Stimulated activated naive CD8-positive, alpha-beta T cell treated with anti-CD3 and anti-CD28 coated beads, Interleukin-15, amount 100 ng/mL, for 72 hours (primary cell): ENCODE measurements around the gene BIN2.
"Not testable (repeated sequence)": the region's sequence is repeated elsewhere in the genome, so short reads cannot be mapped to it uniquely, and the experiment has no call there.

Experiments used
- ATAC-seq: fragments of 150-1000 bp; cut with Tn5 transposase; 2 replicates; pipeline ENCODE4 v1.10.0; 2021; ENCODE audit warnings: mild to moderate bottlenecking, moderate library complexity
- DNase-seq, 2 donors: peaks; one replicate each; pipeline ENCODE4 v3.0.0; 2021 to 2022
- H3K27ac Mint-ChIP-seq, 2 donors: one replicate each; pipeline ENCODE4 v1.8.0; 2022; ENCODE audit warnings: mild to moderate bottlenecking in 2 of 2, mixed read lengths in 2 of 2, moderate library complexity in 2 of 2
- H3K27me3 Mint-ChIP-seq: one replicate; pipeline ENCODE4 v1.8.0; 2022; ENCODE audit warnings: mixed read lengths
- H3K4me1 Mint-ChIP-seq: one replicate; pipeline ENCODE4 v1.8.0; 2022; ENCODE audit warnings: mild to moderate bottlenecking, mixed read lengths
- H3K4me3 Mint-ChIP-seq, 2 donors: one replicate each; pipeline ENCODE4 v1.8.0; 2022; ENCODE audit warnings: mild to moderate bottlenecking in 2 of 2, mixed read lengths in 2 of 2, moderate library complexity in 1 of 2
- H3K9me3 Mint-ChIP-seq, 2 donors: one replicate each; pipeline ENCODE4 v1.8.0; 2022; ENCODE audit warnings: mixed read lengths in 2 of 2

The BIN2 gene

GRCh38 chr12:51300768-51301167 lies 23.2 kb downstream of the BIN2 start:
- not testable (repeated sequence) for H3K27me3 Mint-ChIP-seq, DNase-seq, H3K4me3 Mint-ChIP-seq, H3K4me1 Mint-ChIP-seq, H3K9me3 Mint-ChIP-seq, ATAC-seq
- peak overlapping the region in 1 of 2 donors; percentile 40 for H3K27ac Mint-ChIP-seq

GRCh38 chr12:51295651-51296050 lies 28.3 kb downstream of the BIN2 start:
- Mint-ChIP-seq H3K27ac (no peak overlapping the region), H3K27me3 (no peaks in the 10 kb centered on the region)

GRCh38 chr12:51294097-51294496 lies 29.9 kb downstream of the BIN2 start:
- H3K4me3 Mint-ChIP-seq, DNase-seq, H3K9me3 Mint-ChIP-seq, H3K27me3 Mint-ChIP-seq, ATAC-seq: not testable (repeated sequence)
- Mint-ChIP-seq H3K4me1 (peaks cover 25% of the 10 kb centered on the region), H3K27ac (peak overlapping the region in 1 of 2 donors; percentile 26)

More at GRCh38 chr12:51295651-51296050, 28.3 kb downstream of the BIN2 start:
- Mint-ChIP-seq H3K4me1 (peaks cover 25% of the 10 kb centered on the region), H3K4me3 (no peak overlapping the region), H3K9me3 (no peaks in the 10 kb centered on the region)
- DNase-seq (no peak), ATAC-seq (no peak)

DNA sequence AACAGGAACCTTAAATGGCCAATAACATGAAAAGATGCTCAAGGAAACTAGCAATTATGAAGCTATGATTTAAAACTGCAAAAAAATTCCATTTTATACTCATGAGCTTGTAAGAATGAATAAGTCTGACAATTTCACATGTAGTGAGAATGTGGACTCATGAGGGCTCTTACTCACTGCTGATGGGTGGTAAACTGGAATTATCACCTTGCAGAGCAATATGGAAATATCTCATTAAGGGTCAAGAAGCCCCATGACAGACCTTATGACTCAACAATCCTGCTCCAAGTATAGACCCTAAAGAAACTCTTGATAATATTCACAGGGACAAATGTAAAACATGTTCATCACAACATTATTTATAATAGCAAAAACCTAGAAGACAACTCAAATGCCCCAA lies 30.3 kb downstream of the BIN2 start:
- Mint-ChIP-seq H3K27me3 (no peaks in the 10 kb centered on the region), H3K27ac (peak overlapping the region; percentile 26 to 92), H3K9me3 (no peaks in the 10 kb centered on the region), H3K4me3 (no peak overlapping the region), H3K4me1 (peaks cover 25% of the 10 kb centered on the region)
- peak; percentile 74 for ATAC-seq
- no peak for DNase-seq

GRCh38 chr12:51291603-51292513 lies 32.1 kb downstream of the BIN2 start:
- H3K4me3 Mint-ChIP-seq, DNase-seq, H3K9me3 Mint-ChIP-seq, H3K27me3 Mint-ChIP-seq, ATAC-seq: not testable (repeated sequence)
- Mint-ChIP-seq H3K4me1 (peaks cover 25% of the 10 kb centered on the region), H3K27ac (peak overlapping the region in 1 of 2 donors; percentile 71)

DNA sequence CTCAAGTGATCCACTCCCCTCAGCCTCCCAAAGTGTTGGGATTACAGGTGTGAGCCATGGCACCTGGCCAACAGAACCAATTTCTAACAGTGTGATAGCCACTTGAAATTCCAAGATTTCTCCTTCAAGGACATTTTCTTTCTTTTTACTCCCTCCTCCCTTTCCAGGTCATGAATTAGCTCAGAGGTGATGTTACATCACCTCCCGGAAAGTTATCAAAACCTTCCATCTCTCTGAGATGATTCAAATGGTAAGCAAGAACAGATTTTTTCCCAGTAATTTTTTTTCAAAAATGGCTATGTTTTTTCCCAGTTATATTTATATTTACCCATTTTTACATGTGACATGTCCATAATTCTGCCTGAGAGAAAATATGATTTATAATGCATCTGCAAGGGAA lies 38.1 kb downstream of the BIN2 start:
- H3K4me3 Mint-ChIP-seq = no peak overlapping the region
- no peaks in the 10 kb centered on the region for H3K27me3 Mint-ChIP-seq
- DNase-seq (no peak), ATAC-seq (no peak)
- peaks cover 6% of the 10 kb centered on the region for H3K4me1 Mint-ChIP-seq
- no peak overlapping the region for H3K27ac Mint-ChIP-seq
- H3K9me3 Mint-ChIP-seq = no peaks in the 10 kb centered on the region

DNA sequence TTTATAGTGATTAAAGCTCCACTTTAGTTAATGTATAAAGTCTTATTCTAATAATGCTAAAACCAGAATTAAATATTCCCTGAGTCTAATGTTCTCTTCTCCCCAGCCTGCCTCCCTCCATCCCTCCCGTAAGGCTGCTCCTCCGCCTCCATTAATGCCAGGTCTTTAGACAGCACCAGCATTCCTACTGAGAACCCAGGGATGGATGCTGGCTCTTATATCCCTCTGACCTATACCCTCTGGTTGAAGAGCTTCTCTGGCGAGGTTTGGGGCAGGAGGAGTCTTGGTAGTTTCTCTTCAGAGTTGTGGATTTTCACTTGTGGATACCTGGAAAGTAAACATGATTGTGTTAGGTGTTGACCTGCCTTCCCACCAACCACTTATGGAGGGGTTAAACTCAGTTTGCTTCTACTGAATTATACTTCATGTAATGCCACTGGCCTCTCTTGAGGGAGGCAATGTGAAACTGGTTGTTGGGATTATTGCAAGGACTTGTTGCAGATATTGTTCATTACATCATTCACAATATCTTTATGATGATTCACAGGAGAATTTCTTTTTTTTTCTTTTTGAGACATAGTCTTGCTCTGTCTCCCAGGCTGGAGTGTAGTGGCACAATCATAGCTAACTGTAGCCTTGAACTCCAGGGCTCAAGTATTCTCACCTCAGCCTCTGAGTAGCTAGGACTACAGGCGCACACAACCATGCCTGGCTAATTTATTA lies 42.6 kb downstream of the BIN2 start:
- Mint-ChIP-seq H3K27me3 (no peaks in the 10 kb centered on the region), H3K4me3 (no peak overlapping the region), H3K4me1 (peaks cover 11% of the 10 kb centered on the region), H3K9me3 (no peaks in the 10 kb centered on the region), H3K27ac (peak overlapping the region in 1 of 2 donors; percentile 3)
- no peak for ATAC-seq
- DNase-seq = no peak

DNA sequence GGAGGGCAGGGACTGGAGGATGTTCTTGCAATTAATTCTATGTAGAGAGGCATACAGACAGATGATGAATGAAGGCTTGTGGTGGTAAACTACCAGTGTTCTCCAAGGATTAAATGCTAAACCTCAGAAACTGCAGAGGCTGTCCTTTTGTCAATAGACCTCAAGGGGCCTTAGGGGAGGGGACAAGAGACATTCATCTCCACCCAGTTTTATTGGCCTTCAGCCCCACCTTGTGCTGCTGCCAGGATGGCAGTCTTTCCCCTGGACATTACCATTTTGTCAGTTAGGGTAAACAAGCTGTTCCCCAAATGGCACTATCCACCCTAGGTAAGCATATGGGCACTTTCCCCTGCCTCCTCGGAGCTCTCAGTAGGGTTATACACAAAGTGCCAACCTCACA lies 48.9 kb downstream of the BIN2 start:
- Mint-ChIP-seq H3K9me3 (no peaks in the 10 kb centered on the region), H3K27ac (peak overlapping the region in 1 of 2 donors; percentile 25), H3K4me1 (peaks cover 15% of the 10 kb centered on the region), H3K27me3 (peaks cover 12% of the 10 kb centered on the region), H3K4me3 (no peak overlapping the region)
- no peak for DNase-seq
- ATAC-seq = no peak

GRCh38 chr12:51272810-51273209 lies 51.2 kb downstream of the BIN2 start:
- Mint-ChIP-seq H3K27me3 (peaks cover 23% of the 10 kb centered on the region), H3K4me1 (peaks cover 24% of the 10 kb centered on the region)
- H3K4me3 Mint-ChIP-seq, H3K9me3 Mint-ChIP-seq, ATAC-seq, DNase-seq, H3K27ac Mint-ChIP-seq: not testable (repeated sequence)

GRCh38 chr12:51270951-51271518 lies 52.9 kb downstream of the BIN2 start:
- no peak for DNase-seq
- H3K4me1 Mint-ChIP-seq = peaks cover 24% of the 10 kb centered on the region
- peak; percentile 38 for ATAC-seq
- no peak overlapping the region for H3K27ac Mint-ChIP-seq
- H3K4me3 Mint-ChIP-seq = peak overlapping the region; percentile 86 to 91
- H3K9me3 Mint-ChIP-seq = no peaks in the 10 kb centered on the region
- peaks cover 23% of the 10 kb centered on the region for H3K27me3 Mint-ChIP-seq

DNA sequence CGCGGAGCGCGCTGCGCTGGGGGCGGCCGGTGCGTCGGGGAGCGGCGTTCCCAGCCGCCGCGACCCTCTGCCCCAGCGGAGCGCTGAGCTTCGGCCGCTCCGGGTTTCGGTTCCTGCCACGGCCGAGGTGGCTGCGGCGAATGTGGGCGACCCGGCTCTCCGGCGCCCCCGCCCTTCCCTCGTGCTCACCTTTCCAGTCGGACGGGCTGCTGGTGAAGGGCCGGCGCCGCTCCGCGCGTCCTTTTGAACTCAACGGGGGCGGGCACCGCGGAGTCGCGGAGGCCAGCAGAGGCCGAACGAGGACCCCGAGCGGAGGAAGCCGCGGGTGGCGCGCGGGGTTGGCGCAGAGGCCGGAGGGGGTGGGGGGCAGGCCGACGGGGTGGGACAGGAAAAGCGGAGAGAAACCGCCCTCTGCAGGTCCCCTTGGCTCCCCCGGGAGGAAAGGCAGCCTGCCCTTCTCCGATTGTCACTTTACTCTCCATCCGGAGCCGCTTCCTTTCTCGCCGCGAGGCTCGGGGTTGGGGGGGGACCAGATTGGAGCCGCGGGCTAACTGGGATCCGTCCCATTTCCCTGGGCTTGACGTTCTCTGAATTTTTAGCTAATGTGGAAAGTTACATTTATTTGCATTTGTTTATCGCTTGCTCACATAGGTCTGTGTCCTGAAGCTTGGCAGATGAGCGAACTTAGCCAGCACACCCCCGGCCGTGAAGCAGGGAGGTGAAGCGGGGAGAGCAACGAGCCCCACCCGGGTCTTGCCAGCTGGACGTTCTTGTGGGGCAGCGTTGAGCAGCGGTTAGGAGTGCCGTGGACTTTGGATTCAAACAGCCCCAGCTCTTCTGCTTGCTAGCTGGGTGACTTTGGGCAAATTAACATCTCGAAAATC lies 53.7 kb downstream of the BIN2 start, which contains the start of gene SMAGP:
Gene SMAGP (minus strand): TSS at position 349 of the 884 bp plus-strand sequence. CDS start 1,137 bp downstream, outside the sequence.
- DNase-seq = peak; percentile 51 to 57
- H3K27me3 Mint-ChIP-seq = peaks cover 23% of the 10 kb centered on the region
- ATAC-seq = peak; percentile 66
- peak within 1 kb of the TSS in 1 of 2 donors; percentile 78 for H3K27ac Mint-ChIP-seq
- peaks cover 29% of the 10 kb centered on the region for H3K4me1 Mint-ChIP-seq
- no peaks in the 10 kb centered on the region for H3K9me3 Mint-ChIP-seq
- peak within 1 kb of the TSS; percentile 86 to 91 for H3K4me3 Mint-ChIP-seq

DNA sequence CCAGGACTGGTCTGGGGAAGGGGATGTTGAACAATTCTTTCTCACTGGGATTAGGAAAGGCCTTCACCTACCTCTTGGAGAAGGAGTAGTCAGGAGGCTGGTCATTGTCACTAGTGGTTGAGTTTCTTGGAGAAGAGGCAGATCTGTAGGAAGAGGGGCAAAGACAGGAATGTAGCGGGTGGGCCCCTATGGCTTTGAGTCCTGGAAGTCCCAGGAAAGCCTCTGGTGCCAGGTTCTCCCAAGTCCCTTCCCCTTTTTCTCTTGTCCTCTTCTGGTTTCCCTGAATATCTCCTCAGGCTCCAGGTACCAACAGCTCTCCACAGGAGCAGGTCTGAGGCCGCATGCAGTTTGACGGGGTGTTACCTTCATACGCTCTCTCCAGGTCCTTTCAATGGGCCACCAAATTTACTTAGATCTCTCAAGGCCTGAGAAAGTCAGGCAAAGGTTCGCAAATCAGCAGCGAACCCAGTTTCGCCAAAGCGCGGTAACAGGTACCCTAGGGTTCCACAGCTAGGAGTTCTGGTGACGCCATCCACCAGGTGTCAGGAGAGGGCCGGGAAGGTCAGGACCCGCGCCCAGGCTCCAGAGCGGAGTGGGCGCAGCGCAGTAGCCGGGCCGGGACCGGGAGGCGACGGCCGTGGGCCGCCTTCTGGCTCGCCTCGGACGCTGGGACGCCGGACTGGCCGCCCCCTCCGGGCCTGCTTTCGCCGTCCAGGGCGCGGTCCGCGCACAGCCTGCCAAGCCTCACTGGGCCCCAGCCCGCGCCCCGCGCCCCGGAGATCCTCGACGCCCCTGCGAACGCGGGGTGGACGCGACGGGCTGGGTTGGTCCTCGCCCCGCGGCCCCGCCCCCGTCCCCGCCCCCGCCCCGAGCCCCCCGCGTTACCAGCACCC lies 54.6 kb downstream of the BIN2 start:
- H3K4me1 Mint-ChIP-seq = peaks cover 38% of the 10 kb centered on the region
- peak overlapping the region in 1 of 2 donors; percentile 44 for H3K27ac Mint-ChIP-seq
- peaks cover 23% of the 10 kb centered on the region for H3K27me3 Mint-ChIP-seq
- peak overlapping the region; percentile 77 to 81 for H3K4me3 Mint-ChIP-seq
- H3K9me3 Mint-ChIP-seq = no peaks in the 10 kb centered on the region
- ATAC-seq (peak; percentile 72), DNase-seq (peak; percentile 43 to 52)

- DNase-seq (no peak), ATAC-seq (peak; percentile 90)
- Mint-ChIP-seq H3K9me3 (no peaks in the 10 kb centered on the region), H3K4me3 (peak overlapping the region in 1 of 2 donors; percentile 16), H3K27ac (no peak overlapping the region), H3K27me3 (peaks cover 11% of the 10 kb centered on the region), H3K4me1 (peaks cover 34% of the 10 kb centered on the region)
Measured at GRCh38 chr12:51265024-51265423, 59.0 kb downstream of the BIN2 start.

GRCh38 chr12:51264297-51264696 lies 59.7 kb downstream of the BIN2 start:
- peaks cover 7% of the 10 kb centered on the region for H3K27me3 Mint-ChIP-seq
- H3K27ac Mint-ChIP-seq = no peak overlapping the region
- peaks cover 31% of the 10 kb centered on the region for H3K4me1 Mint-ChIP-seq
- H3K4me3 Mint-ChIP-seq = no peak overlapping the region
- ATAC-seq (no peak), DNase-seq (no peak)
- no peaks in the 10 kb centered on the region for H3K9me3 Mint-ChIP-seq
